HEK293 (cell line): Measurements from ENCODE around the gene COQ8B.

ENCODE experiments used
- CTCF ChIA-PET: fragments of 350-600 bp; formaldehyde crosslinking; extraction: SDS; loops from one replicate; lab custom pipeline; 2021; ENCODE audit warnings: antibody characterized with exemption; lab: Yijun Ruan, JAX
- POLR2A ChIA-PET: fragments of 300-600 bp; formaldehyde crosslinking; extraction: SDS; loops from one replicate; lab custom pipeline; 2020; ENCODE audit warnings: antibody characterized with exemption, inconsistent platforms; lab: Yijun Ruan, JAX
- H3K27ac ChIP-seq: fragments of 200-500 bp; sonication (Bioruptor generic); 2 replicates; pipeline ENCODE4 v1.5.1; 2014; ENCODE audit warnings: low read depth, low read length, control low read depth, inconsistent platforms; ENCODE audit errors: extremely low read depth
- H3K36me3 ChIP-seq, 2 experiments: fragments of 200-500 bp in 1 of 2; sonication (Bioruptor generic) in 1 of 2; 1 replicate in 1 of 2; 2 replicates in 1 of 2; pipeline ENCODE4 v1.5.1; 2014 to 2017; ENCODE audit warnings: inconsistent platforms in 2 of 2, low read length in 2 of 2; ENCODE audit not compliant: control insufficient read depth in 2 of 2, insufficient read depth in 1 of 2
- H3K4me1 ChIP-seq: fragments of 200-500 bp; sonication (Bioruptor generic); 2 replicates; pipeline ENCODE4 v1.5.1; 2014; ENCODE audit warnings: mild to moderate bottlenecking, low read length, inconsistent platforms; ENCODE audit not compliant: control insufficient read depth, insufficient read depth
- H3K4me3 ChIP-seq: 2 replicates; pipeline ENCODE4 v1.5.1; 2011; ENCODE audit warnings: low read depth, mild to moderate bottlenecking, control low read depth, low read length, moderate library complexity
- H3K9me3 ChIP-seq: fragments of 200-500 bp; sonication (Bioruptor generic); 2 replicates; pipeline ENCODE4 v1.5.1; 2014; ENCODE audit warnings: low read depth, low read length, inconsistent platforms; ENCODE audit not compliant: control insufficient read depth, insufficient read depth
- GLIS1 ChIP-seq: fragments of 450-650 bp; formaldehyde crosslinking; IDR thresholded peaks from 2 replicates; pipeline ENCODE4 v1.5.1; 2016; ENCODE audit warnings: missing biosample characterization, missing genetic modification characterization
- HOXA7 ChIP-seq: sonication (generic); formaldehyde crosslinking; IDR thresholded peaks from 2 replicates; pipeline ENCODE4 v1.8.1; 2022; ENCODE audit warnings: missing genetic modification reagents, borderline replicate concordance
- KLF10 ChIP-seq: fragments of 450-650 bp; IDR thresholded peaks from 2 replicates; pipeline ENCODE4 v1.5.1; 2018; ENCODE audit warnings: missing biosample characterization, mild to moderate bottlenecking, missing genetic modification characterization
- SALL2 ChIP-seq: fragments of 450-650 bp; formaldehyde crosslinking; IDR thresholded peaks from 2 replicates; pipeline ENCODE4 v1.5.0; 2017; ENCODE audit warnings: missing biosample characterization, mild to moderate bottlenecking, missing genetic modification characterization, borderline replicate concordance
- SCRT1 ChIP-seq: fragments of 450-650 bp; formaldehyde crosslinking; IDR thresholded peaks from 2 replicates; pipeline ENCODE4 v1.5.1; 2016; ENCODE audit warnings: missing biosample characterization, missing genetic modification characterization, borderline replicate concordance
- ZBTB11 ChIP-seq: fragments of 450-650 bp; formaldehyde crosslinking; conservative IDR thresholded peaks from 2 replicates; pipeline ENCODE4 v1.5.1; 2016; ENCODE audit warnings: low read depth, missing biosample characterization, missing genetic modification characterization
- ZBTB17 ChIP-seq: fragments of 450-650 bp; formaldehyde crosslinking; IDR thresholded peaks from 2 replicates; pipeline ENCODE4 v1.5.1; 2016; ENCODE audit warnings: missing biosample characterization, missing genetic modification characterization
- ZNF114 ChIP-seq: fragments of 450-650 bp; formaldehyde crosslinking; IDR thresholded peaks from 2 replicates; pipeline ENCODE4 v1.5.0; 2017; ENCODE audit warnings: missing biosample characterization, missing genetic modification characterization
- ZNF211 ChIP-seq: fragments of 450-650 bp; formaldehyde crosslinking; IDR thresholded peaks from 2 replicates; pipeline ENCODE4 v1.5.1; 2016; ENCODE audit warnings: low read depth, missing biosample characterization, missing genetic modification characterization
- ZNF23 ChIP-seq: fragments of 450-650 bp; formaldehyde crosslinking; IDR thresholded peaks from 2 replicates; pipeline ENCODE4 v1.5.1; 2016; ENCODE audit warnings: missing biosample characterization, missing genetic modification characterization, borderline replicate concordance
- ZNF26 ChIP-seq: fragments of 450-650 bp; formaldehyde crosslinking; IDR thresholded peaks from 2 replicates; pipeline ENCODE4 v1.5.1; 2016; ENCODE audit warnings: missing biosample characterization, missing genetic modification characterization
- ZNF335 ChIP-seq: fragments of 450-650 bp; formaldehyde crosslinking; conservative IDR thresholded peaks from 2 replicates; pipeline ENCODE4 v1.5.1; 2016; ENCODE audit warnings: missing biosample characterization, missing genetic modification characterization
- ZNF416 ChIP-seq: fragments of 450-650 bp; formaldehyde crosslinking; IDR thresholded peaks from 2 replicates; pipeline ENCODE4 v1.5.1; 2016; ENCODE audit warnings: missing biosample characterization, missing genetic modification characterization
- ZNF426 ChIP-seq: fragments of 450-650 bp; formaldehyde crosslinking; IDR thresholded peaks from 2 replicates; pipeline ENCODE4 v1.5.1; 2017; ENCODE audit warnings: missing biosample characterization, missing genetic modification characterization, mild to moderate bottlenecking, inconsistent platforms, moderate library complexity
- ZNF473 ChIP-seq: fragments of 450-650 bp; formaldehyde crosslinking; IDR thresholded peaks from 2 replicates; pipeline ENCODE4 v1.5.1; 2017; ENCODE audit warnings: missing biosample characterization, missing genetic modification characterization
- ZNF530 ChIP-seq: fragments of 450-650 bp; formaldehyde crosslinking; IDR thresholded peaks from 2 replicates; pipeline ENCODE4 v1.5.1; 2016; ENCODE audit warnings: low read depth, missing biosample characterization, missing genetic modification characterization
- ZNF548 ChIP-seq: fragments of 450-650 bp; formaldehyde crosslinking; IDR thresholded peaks from 2 replicates; pipeline ENCODE4 v1.5.1; 2016; ENCODE audit warnings: missing biosample characterization, missing genetic modification characterization
- ZNF555 ChIP-seq: fragments of 450-650 bp; formaldehyde crosslinking; conservative IDR thresholded peaks from 2 replicates; pipeline ENCODE4 v1.5.1; 2017; ENCODE audit warnings: missing biosample characterization, mild to moderate bottlenecking, missing genetic modification characterization, inconsistent platforms
- ZNF621 ChIP-seq: fragments of 450-650 bp; formaldehyde crosslinking; IDR thresholded peaks from 2 replicates; pipeline ENCODE4 v1.5.1; 2017; ENCODE audit warnings: missing biosample characterization, missing genetic modification characterization
- ZSCAN16 ChIP-seq: fragments of 450-650 bp; formaldehyde crosslinking; IDR thresholded peaks from 2 replicates; pipeline ENCODE4 v1.5.1; 2016; ENCODE audit warnings: missing biosample characterization, missing genetic modification characterization
- TF ChIP-seq, protein P1 (sequence below): fragments of 450-650 bp; formaldehyde crosslinking; IDR thresholded peaks from 2 replicates; pipeline ENCODE4 v1.5.1; 2016; ENCODE audit warnings: missing biosample characterization, missing genetic modification characterization

Gene COQ8B

DNA sequence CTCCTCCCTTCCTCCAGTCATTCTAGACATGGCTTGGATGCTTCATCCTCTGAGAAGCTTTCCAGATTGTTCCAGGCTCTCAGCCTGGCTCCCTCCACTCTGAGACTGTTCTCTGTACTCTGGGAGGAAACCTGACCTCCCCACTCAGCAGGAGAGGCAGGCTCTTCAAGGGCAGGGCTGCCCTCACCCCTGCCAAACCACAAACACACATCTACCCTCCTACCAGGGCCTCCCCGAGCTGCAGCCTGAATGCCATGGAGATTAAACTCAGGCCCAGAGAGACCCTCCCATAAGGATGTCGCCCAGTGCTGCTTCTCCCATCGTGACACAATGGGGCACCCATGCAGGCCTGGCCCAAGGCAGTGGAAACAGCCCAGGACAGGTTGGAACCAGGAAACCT lies 42.4 kb downstream of the COQ8B start (continued):
- TF ChIP-seq ZNF548 (tag by site-specific recombination) (no peak), ZNF416 (tag by site-specific recombination) (no peak), ZNF530 (tag by site-specific recombination) (no peak), ZNF335 (tag by site-specific recombination) (peak; percentile 41; the same call in 1 of the 2 replicates), ZSCAN16 (tag by site-specific recombination) (no peak), GLIS1 (tag by site-specific recombination) (peak; percentile 81), ZNF426 (no peak), SCRT1 (tag by site-specific recombination) (no peak), ZNF26 (tag by site-specific recombination) (no peak), ZNF555 (tag by site-specific recombination) (no peak), KLF10 (tag by site-specific recombination) (no peak)
- TF ChIP-seq, protein P1, sequence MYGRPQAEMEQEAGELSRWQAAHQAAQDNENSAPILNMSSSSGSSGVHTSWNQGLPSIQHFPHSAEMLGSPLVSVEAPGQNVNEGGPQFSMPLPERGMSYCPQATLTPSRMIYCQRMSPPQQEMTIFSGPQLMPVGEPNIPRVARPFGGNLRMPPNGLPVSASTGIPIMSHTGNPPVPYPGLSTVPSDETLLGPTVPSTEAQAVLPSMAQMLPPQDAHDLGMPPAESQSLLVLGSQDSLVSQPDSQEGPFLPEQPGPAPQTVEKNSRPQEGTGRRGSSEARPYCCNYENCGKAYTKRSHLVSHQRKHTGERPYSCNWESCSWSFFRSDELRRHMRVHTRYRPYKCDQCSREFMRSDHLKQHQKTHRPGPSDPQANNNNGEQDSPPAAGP (tag by site-specific recombination): peak; percentile 80
- TF ChIP-seq, all 188 proteins: peak for 6

- CTCF ChIA-PET: interaction anchor here (0.6 to 2.0 kb wide), 2 partner anchors 38 to 147 kb away, joined by 5 to 8 read pairs; no protein-coding TSS in a partner anchor
- H3K9me3 ChIP-seq: no peaks in the 10 kb centered on the region; the same call in 1 of the 2 replicates
- TF ChIP-seq ZNF621 (no peak), GLIS1 (tag by site-specific recombination) (peak; percentile 13; the same call in 1 of the 2 replicates)
- no peak overlapping the region for H3K27ac ChIP-seq
- H3K4me3 ChIP-seq: no peak overlapping the region
- peaks cover 3% of the 10 kb centered on the region; the same call in 1 of the 2 replicates for H3K4me1 ChIP-seq
- peaks cover 71 to 86% of the 10 kb centered on the region in 2 experiments for H3K36me3 ChIP-seq
- POLR2A ChIA-PET: interaction anchor here (0.6 to 1.0 kb wide), 2 partner anchors 10 to 427 kb away, joined by 3 to 4 read pairs; no protein-coding TSS in a partner anchor
Observed at GRCh38 chr19:40673397-40673796, 43.3 kb downstream of the COQ8B start.

DNA sequence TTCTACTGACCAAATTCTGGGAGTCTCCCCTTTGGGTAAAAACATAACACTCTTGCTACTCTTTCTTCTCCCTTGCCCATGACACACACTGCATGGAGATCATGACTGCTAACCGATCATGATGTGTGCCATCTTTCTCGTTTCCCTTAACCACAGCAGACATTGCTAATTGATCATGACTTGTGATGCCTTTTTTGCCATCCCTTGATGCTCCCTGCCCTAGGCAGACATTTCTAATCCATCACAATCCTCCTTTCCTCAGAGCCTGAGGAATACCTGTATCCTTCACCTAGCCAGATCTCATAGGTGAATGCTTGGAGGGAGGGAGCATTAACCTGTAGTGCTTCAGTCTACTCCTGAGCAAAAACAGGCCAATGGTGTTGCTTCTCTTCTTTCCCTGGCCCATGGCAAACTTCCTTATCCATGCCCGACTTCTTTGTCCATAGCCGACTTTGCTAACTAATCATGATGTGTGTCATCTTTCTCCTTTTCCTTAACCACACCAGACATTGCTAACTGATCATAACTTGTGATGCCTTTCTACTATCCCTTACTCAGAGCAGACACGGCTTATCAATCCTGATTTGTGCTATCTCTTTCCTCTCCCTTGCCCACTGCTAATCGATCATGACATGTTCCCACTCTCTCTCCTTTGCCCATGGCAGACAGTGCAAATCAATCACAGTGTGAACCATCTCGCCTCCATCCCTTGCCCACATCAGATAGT lies 44.0 kb downstream of the COQ8B start:
- CTCF ChIA-PET: interaction anchor here (0.6 to 2.0 kb wide), 4 partner anchors 32 to 281 kb away, joined by 4 to 8 read pairs (median 4); no protein-coding TSS in a partner anchor
- peak; percentile 98 for TF ChIP-seq ZBTB17
- TF ChIP-seq ZNF473: no peak
- TF ChIP-seq ZNF23: peak; percentile 87; the same call in 1 of the 2 replicates
- no peak for TF ChIP-seq SALL2 (tag by site-specific recombination)
- no peak for TF ChIP-seq SCRT1 (tag by site-specific recombination)
- TF ChIP-seq HOXA7: no peak
- no peak for TF ChIP-seq ZNF114 (tag by site-specific recombination)
- no peak for TF ChIP-seq ZBTB11
- no peak for TF ChIP-seq ZNF211 (tag by site-specific recombination)
- Histone ChIP-seq H3K27ac (no peak overlapping the region), H3K9me3 (no peaks in the 10 kb centered on the region; the same call in 1 of the 2 replicates), H3K4me3 (no peak overlapping the region), H3K36me3 (peaks cover 65 to 86% of the 10 kb centered on the region in 2 experiments), H3K4me1 (peaks cover 3% of the 10 kb centered on the region; the same call in 1 of the 2 replicates)
- POLR2A ChIA-PET: no interaction called here
